MCF 10A (cell line): ENCODE results near the gene EEF2KMT. TPM values are rescaled to one million over a fixed set of nuclear protein-coding genes. Genes with fewer than 3 reads are reported as not detected.

Source experiments
- BruUV-seq: library from RNA; stranded (reverse); fragments of 400-500 nt; replicated peaks from 2 replicates; lab custom pipeline; 2021; lab: Mats Ljungman, UMichigan
- CTCF ChIA-PET: fragments of 300-600 bp; sonication (Branson Sonifier 250); formaldehyde crosslinking; extraction: SDS; loops from one replicate; lab custom pipeline; 2021; ENCODE audit warnings: antibody characterized with exemption, inconsistent platforms; lab: Yijun Ruan, JAX
- POLR2A ChIA-PET: fragments of 300-600, 350-650 bp; sonication (Branson Sonifier 250); formaldehyde crosslinking; extraction: SDS; loops from one replicate; lab custom pipeline; 2020; ENCODE audit warnings: antibody characterized with exemption, inconsistent platforms; lab: Yijun Ruan, JAX
- DNase-seq: peaks from one replicate; pipeline ENCODE4 v3.0.0-alpha.2; 2018; ENCODE audit not compliant: unreplicated experiment
- H3K27ac Mint-ChIP-seq: one replicate; pipeline ENCODE4 v1.8.0; 2022; ENCODE audit warnings: mild to moderate bottlenecking, low read depth, mixed read lengths; ENCODE audit not compliant: unreplicated experiment
- H3K27me3 Mint-ChIP-seq: one replicate; pipeline ENCODE4 v1.8.0; 2022; ENCODE audit warnings: mixed read lengths; ENCODE audit not compliant: insufficient read depth, unreplicated experiment
- H3K36me3 Mint-ChIP-seq: one replicate; pipeline ENCODE4 v1.8.0; 2022; ENCODE audit warnings: mild to moderate bottlenecking, moderate library complexity, mixed read lengths; ENCODE audit not compliant: insufficient read depth, unreplicated experiment
- H3K4me1 Mint-ChIP-seq: one replicate; pipeline ENCODE4 v1.8.0; 2022; ENCODE audit warnings: mixed read lengths; ENCODE audit not compliant: insufficient read depth, unreplicated experiment
- H3K4me3 Mint-ChIP-seq: one replicate; pipeline ENCODE4 v1.8.0; 2022; ENCODE audit warnings: mild to moderate bottlenecking, moderate library complexity, mixed read lengths; ENCODE audit not compliant: unreplicated experiment
- H3K9me3 Mint-ChIP-seq: one replicate; pipeline ENCODE4 v1.8.0; 2022; ENCODE audit warnings: mixed read lengths; ENCODE audit not compliant: unreplicated experiment
- intact Hi-C: fragments of 100-400 bp; cut with micrococcal nuclease; formaldehyde crosslinking; loops from 2 replicates; pipeline ENCODE4 v1.14.1; 2022
- total RNA-seq: library from RNA; stranded (reverse); gene quantifications from 2 replicates; pipeline ENCODE4 v1.2.3, GENCODE V29; 2022
- TF ChIP-seq, protein P1 (sequence below): fragments of 200-600 bp; IDR thresholded peaks from one replicate; pipeline ENCODE4 v1.8.0; 2022; ENCODE audit warnings: antibody characterized with exemption, mild to moderate bottlenecking; ENCODE audit not compliant: unreplicated experiment

EEF2KMT gene
- total RNA-seq, 1 experiment from 2014 or later = 25.8 TPM

DNA sequence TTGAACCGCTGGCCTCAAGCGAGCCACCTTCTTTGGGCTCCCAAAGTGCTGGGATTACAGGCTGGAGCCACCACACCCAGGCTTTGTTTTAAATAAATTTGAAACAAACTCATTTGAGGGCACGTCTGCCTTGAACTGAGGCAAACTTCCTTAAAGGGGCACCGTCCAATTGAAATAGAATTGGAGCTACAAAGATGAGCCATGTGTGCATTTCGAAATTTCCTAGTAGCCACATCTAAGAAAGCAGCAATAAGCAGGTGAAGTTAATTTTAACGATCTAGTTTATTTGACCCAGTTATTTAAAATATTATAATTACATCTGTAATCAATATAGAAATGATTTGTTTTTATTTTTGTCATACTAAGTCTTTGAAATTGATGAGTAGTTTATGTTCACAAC, 31.1 kb downstream of the EEF2KMT start:
- H3K27ac Mint-ChIP-seq = no peak overlapping the region
- no TSS peak for BruUV-seq
- TF ChIP-seq, protein P1, sequence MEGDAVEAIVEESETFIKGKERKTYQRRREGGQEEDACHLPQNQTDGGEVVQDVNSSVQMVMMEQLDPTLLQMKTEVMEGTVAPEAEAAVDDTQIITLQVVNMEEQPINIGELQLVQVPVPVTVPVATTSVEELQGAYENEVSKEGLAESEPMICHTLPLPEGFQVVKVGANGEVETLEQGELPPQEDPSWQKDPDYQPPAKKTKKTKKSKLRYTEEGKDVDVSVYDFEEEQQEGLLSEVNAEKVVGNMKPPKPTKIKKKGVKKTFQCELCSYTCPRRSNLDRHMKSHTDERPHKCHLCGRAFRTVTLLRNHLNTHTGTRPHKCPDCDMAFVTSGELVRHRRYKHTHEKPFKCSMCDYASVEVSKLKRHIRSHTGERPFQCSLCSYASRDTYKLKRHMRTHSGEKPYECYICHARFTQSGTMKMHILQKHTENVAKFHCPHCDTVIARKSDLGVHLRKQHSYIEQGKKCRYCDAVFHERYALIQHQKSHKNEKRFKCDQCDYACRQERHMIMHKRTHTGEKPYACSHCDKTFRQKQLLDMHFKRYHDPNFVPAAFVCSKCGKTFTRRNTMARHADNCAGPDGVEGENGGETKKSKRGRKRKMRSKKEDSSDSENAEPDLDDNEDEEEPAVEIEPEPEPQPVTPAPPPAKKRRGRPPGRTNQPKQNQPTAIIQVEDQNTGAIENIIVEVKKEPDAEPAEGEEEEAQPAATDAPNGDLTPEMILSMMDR = no peak
- ChIA-PET CTCF (interaction anchor here (1.1 kb wide), 1 partner anchor 42 kb away, joined by 4 read pairs; no protein-coding TSS in a partner anchor), POLR2A (no interaction called here)
- H3K36me3 Mint-ChIP-seq = no peaks in the 10 kb centered on the region
- no peak overlapping the region for H3K4me3 Mint-ChIP-seq
- no peaks in the 10 kb centered on the region for H3K4me1 Mint-ChIP-seq
- H3K27me3 Mint-ChIP-seq = peaks cover 32% of the 10 kb centered on the region
- no peaks in the 10 kb centered on the region for H3K9me3 Mint-ChIP-seq
- no peak for DNase-seq
- intact Hi-C loops = no loop called here

DNA sequence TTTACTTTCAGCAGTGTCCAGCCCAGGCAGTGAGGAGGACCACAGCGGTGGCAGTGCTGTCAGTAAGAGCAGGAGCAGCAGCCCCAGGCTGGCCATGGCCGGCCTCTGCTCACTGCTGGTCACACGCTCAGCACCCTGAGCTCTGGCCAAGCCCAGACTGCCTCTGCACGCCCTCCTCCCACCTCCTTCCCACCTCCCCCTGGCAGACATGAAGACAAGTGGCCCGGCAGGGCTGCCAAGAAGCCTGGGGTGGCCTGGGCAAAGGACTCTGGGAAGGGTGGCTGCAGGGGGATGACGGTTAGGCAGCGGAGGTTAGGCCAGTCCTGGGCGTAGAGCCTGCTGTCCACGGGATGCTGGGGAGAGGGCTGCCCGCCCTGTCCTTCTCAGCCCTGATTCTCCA, 31.8 kb downstream of the EEF2KMT start, which contains the start of gene C16orf89:
C16orf89 (minus strand) TSS at position 144 of the 400 bp plus-strand sequence; CDS start at position 96, 48 bp downstream.
- no peak for DNase-seq
- no peaks in the 10 kb centered on the region for H3K36me3 Mint-ChIP-seq
- H3K4me3 Mint-ChIP-seq = no peak within 1 kb of the TSS
- no TSS peak for BruUV-seq
- ChIA-PET POLR2A (no interaction called here), CTCF (interaction anchor here (1.1 to 1.3 kb wide), 2 partner anchors 13 to 41 kb away, joined by 3 to 4 read pairs; no protein-coding TSS in a partner anchor)
- intact Hi-C loops = no loop called here
- TF ChIP-seq, protein P1 = no peak
- H3K4me1 Mint-ChIP-seq = no peaks in the 10 kb centered on the region
- peaks cover 39% of the 10 kb centered on the region for H3K27me3 Mint-ChIP-seq
- no peaks in the 10 kb centered on the region for H3K9me3 Mint-ChIP-seq
- no peak within 1 kb of the TSS for H3K27ac Mint-ChIP-seq

DNA sequence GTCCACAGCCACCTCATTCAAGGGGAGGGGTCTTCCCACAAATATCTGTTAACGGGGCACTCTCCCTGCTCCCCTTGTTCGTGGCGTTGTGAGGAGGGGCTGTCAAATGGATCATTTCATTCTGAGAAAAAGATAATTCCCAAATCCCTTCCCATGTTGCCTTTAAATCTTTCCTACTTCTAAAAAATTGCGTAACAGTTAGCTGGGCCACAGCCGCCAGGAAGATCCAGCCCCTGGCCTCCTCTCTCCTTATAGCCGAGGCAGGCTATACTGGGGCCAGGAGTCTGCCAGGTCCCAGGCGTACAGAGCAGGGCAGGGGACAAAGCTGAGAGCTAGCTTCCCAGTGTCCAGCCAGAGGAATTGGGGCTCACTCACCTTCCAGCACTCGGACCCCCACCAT, 32.3 kb downstream of the EEF2KMT start:
- Mint-ChIP-seq H3K27ac (no peak overlapping the region), H3K27me3 (peaks cover 39% of the 10 kb centered on the region), H3K4me3 (no peak overlapping the region), H3K4me1 (no peaks in the 10 kb centered on the region), H3K36me3 (no peaks in the 10 kb centered on the region), H3K9me3 (no peaks in the 10 kb centered on the region)
- no peak for DNase-seq
- POLR2A ChIA-PET = no interaction called here
- intact Hi-C loops = no loop called here
- no TSS peak for BruUV-seq
- TF ChIP-seq, protein P1 = no peak
- CTCF ChIA-PET = interaction anchor here (1.3 kb wide), 1 partner anchor 12 kb away, joined by 3 read pairs; no protein-coding TSS in a partner anchor

DNA sequence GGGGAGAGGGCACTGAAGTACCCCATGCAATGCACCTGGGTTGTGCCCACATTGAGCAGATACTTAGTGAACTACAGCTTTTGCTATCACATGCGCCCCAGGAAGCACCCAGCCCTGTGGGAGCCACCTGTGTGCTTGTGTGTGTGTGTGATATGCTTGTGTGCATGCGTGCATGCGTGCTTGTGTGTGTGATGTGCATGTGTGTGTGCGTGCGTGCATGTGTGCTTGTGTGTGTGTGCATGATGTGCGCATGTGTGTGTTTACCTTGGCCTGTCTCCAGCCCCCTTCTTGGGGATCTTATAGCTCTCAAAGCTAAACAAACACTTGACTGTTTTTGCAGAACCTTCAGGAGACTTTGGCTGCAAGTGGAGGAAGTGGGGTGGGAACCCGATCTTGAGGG, 32.7 kb downstream of the EEF2KMT start:
- TF ChIP-seq, protein P1 = no peak
- H3K9me3 Mint-ChIP-seq = no peaks in the 10 kb centered on the region
- no peaks in the 10 kb centered on the region for H3K36me3 Mint-ChIP-seq
- no peak overlapping the region for H3K4me3 Mint-ChIP-seq
- H3K27me3 Mint-ChIP-seq = peaks cover 39% of the 10 kb centered on the region
- no peak for DNase-seq
- ChIA-PET CTCF (interaction anchor here (1.3 kb wide), 1 partner anchor 12 kb away, joined by 3 read pairs; no protein-coding TSS in a partner anchor), POLR2A (no interaction called here)
- H3K4me1 Mint-ChIP-seq = no peaks in the 10 kb centered on the region
- H3K27ac Mint-ChIP-seq = no peak overlapping the region
- intact Hi-C loops = no loop called here
- BruUV-seq = no TSS peak
